GM18861 (cell line): ENCODE results near the gene ABCC8.

ENCODE experiments used
- ATAC-seq: cut with Tn5 transposase; IDR thresholded peaks from one replicate; pipeline ENCODE4 v1.9.1; 2021; ENCODE audit not compliant: unreplicated experiment

ABCC8 gene

GRCh38 chr11:17472467-17472866 is 4.2 kb downstream of the ABCC8 start:
- ATAC-seq: no peak

DNA sequence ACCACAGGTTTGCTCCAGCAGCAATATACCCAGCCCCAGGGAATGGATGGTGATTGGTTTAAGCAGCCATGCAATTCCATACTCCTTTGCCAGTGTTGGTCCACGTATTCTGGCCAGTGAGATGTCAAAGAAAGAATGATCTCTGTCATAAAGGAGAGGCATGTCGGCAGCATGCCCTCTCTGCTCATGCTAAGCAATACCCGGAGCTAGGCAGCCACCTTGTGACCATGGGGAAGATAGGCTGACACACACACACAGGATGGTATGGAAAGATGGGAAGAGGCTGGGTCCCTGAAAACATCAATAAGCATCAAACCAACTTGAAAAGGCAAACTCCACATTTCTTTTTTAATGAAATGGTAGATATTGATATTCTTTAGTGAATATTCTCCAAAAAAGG is 5.1 kb downstream of the ABCC8 start:
- no peak for ATAC-seq

DNA sequence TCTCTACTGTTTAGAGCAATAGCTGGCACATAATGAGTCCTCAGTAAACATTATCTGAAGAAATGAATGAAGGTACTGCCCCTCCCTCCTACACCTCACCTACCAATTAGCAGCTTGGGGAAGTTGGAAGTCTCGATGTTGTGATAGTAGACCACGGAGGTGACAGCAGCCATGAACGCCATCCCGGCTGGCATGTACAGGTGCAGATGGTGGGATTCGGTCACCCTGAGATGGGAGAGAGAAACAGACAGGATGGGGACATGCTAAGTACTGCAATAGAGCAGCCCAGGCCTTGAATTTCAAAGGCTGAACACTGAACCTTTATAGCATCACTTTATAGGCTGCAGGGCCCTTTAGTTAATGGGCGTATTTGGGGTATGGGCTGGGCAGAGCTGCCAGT is 6.6 kb downstream of the ABCC8 start:
- no peak for ATAC-seq

DNA sequence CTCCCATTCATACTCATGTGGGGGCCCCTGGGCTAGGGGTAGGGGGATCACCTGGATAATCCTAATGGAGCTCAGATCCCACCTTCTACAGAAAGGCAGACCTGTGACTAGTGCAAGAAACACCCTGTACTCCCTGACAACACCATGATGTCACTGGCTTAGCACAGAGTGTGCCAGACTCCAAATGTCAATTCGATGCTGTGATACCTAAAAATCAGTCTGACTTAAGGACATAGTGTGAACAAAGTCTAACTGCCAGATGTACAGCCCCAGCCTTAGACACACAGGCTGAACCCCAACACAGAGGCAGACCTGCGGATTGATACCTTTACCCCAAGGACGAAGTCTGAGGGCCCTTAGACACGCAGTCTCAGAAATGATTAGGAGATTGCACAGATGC is 8.5 kb downstream of the ABCC8 start:
- no peak for ATAC-seq

GRCh38 chr11:17463546-17464174 is 13.0 kb downstream of the ABCC8 start:
- no peak for ATAC-seq

DNA sequence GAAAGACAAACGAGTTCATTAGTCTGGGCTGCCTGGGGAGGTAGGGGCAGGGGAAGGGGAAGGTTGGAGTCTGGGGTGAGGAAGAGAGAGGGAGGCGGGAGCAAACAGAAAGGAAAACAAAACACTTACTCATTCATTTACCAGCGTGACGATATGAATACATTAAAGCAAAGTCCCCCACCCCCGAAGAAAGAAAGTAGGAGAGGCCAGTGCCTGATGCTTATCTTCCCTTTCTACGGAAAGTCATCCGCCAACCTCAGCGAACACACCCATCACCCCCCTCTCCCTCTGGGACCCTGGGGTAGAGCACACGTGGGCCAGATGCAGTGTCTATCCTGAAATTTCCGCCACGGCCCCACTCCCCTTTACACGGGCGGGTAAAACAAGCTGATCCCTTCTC is 13.7 kb downstream of the ABCC8 start:
- ATAC-seq: no peak

DNA sequence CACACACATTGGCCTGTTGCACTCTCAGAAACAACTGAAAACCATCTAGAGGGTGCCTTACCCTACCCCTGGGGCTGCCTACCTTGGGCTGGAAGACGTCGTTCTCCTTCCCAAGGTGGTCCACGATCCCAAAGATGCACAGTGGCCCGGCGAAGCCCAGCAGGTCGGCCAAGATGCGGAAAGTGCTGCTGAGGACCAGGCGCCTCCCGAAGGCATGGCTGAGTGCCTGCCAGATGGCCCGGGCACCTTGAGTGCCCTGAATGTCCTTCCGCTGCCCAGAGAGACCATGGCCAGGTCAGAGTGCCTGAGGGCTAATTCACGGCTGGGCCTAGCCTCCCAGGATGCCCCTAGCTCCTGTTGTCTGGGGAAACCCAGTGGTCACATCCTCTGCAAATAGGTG is 16.2 kb downstream of the ABCC8 start:
- ATAC-seq: no peak

DNA sequence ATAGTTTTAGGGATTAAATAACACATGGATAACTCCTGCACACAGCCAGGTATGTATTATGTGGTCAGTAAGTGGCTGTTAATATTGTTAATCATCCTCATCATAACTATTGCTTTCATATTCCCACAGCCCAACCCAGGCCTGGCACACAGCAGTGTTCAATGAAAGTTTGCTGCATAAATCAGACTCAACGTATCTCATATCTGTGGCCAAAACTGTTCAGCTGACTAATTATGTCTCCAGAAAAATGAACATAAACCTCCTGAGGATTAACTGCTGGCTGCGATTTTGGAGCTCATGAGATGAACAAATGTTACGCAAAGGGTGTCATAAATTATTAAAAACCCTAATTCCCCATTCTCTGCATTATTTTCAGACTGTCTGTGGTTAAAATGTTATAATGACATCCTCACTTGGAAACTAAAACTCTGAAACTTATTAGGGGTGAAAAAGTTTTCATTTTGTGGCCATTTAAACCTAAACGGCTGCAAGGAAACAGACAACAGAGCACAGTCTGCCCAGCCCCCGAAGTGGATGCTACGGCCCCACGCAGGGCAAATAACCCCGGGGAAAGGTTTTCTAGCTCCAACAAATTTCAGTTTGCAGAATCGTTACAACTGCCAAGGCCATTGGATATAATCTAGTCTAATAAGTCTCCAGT is 17.3 kb downstream of the ABCC8 start:
- ATAC-seq: no peak

DNA sequence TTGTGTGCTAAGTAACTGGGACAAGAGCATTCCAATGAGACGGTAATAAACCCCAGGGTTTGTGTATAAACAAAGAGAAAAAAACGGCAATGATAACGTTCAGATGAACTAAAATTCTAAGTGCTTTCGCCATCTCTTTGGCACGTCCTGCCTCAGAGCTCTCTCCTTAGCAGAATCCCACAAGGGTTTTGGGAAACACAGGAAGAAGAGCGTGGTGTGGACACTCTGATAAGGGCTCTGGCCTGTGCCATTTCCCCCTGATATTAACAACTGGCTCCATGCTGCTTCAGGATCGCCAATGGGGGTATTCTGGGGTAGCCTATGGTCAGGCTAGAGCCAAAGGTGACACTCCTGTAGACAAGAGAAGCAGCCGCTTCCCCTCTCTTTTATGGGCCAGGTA is 18.4 kb downstream of the ABCC8 start:
- ATAC-seq: no peak

DNA sequence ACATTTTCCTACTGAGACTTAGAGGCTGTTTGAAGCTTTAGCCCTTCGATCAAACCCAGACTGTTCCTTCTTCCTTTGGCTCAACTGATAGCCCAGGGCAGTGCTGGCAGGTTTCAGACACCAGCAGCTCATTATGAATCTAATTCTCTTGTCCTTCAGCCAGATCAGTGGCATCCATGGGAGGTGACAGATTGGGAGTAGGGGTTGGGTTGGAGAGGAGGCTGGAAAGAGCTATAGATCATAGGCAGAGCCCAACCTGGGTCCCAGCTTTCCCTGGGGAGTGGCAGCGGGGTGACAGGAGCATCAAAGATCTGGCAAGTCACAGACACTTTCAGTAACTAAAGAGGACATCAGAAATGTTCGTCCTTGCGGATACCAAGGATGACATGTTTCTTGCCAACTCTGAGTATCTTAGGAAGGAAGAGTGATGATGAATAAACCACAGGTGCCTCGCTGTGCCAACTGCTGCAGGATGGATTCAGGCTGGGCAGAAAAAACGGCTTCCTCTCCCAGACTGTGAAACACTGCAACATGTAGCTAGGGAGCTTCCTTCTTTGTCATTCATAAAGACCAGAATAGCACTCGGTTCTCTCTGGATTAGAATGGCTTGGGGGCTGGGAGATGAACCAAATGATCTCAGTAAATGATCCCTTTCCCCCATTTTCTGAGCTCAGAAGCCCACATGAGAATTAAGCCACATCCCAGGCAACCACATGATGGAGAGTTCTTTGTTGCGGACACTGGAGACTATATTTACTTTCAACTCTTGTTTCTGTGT is 19.1 kb downstream of the ABCC8 start:
- ATAC-seq: no peak

- no peak for ATAC-seq
Observed at GRCh38 chr11:17452668-17453067, 24.0 kb downstream of the ABCC8 start.

GRCh38 chr11:17449158-17449557 is 27.5 kb downstream of the ABCC8 start:
- ATAC-seq: no peak

- ATAC-seq: no peak
Observed at GRCh38 chr11:17446482-17446881, 30.2 kb downstream of the ABCC8 start.

- ATAC-seq: no peak
Observed at GRCh38 chr11:17445240-17445795, 31.3 kb downstream of the ABCC8 start.

- ATAC-seq: no peak
Observed at GRCh38 chr11:17443926-17444690, 32.5 kb downstream of the ABCC8 start.

DNA sequence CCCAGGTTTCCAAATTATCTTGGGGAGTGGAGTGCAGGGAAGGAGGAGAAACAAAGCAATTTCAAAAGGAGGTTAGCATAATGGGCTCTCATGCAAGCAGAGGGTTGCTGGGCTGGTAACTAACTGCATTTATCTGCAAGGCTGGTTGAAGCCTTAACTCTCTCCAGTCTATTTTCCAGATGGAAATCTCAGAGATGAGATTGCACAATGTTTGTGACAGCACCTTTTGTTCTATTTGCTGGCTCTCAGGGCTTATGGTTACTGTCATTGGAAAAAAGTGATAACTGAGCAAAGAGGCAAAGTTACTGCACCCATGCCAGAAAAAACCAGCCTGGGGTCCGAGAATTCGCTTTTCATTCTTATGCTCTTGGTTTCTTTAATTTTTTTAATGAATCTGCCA is 33.2 kb downstream of the ABCC8 start:
- ATAC-seq: no peak

DNA sequence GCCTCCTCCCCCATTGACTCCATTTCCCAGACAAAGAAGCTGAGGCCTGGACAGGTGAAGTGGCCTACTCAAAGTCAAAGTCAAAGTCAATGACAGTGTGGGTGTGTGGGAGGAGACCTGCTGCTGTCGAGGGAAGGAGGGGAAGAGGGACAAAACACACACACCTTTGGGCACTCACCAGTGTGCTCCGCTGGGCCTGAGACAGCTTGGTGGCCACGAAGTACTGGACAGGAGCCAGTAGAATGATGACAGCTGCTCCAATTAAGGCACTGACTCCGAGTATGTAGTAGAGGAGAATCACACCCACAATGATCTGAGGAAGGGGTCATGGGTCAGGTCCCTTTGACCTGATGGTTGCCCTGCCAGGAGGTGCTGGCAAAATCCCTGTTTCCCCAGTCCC is 33.6 kb downstream of the ABCC8 start:
- no peak for ATAC-seq

- no peak for ATAC-seq
Observed at GRCh38 chr11:17439316-17439782, 37.3 kb downstream of the ABCC8 start.

DNA sequence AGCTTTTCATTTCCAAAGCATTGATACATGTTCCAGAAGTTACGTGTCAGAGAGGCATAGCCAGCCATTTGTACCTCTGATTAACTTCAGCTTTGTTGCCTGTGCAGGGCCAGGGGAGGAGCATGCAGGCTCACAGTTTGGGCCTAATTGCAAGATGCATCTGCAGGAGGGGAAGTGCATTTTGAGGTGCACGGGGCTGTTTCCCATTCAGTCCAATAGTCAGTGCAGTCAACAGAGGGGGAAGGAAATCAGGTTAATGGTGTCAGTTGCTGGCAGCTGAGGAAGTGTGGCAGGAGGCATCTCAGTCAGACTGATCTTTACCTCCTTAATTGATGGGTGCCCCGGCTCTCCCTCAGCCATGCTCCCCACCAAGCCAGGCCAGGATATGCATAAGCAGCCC is 39.3 kb downstream of the ABCC8 start:
- ATAC-seq: no peak

DNA sequence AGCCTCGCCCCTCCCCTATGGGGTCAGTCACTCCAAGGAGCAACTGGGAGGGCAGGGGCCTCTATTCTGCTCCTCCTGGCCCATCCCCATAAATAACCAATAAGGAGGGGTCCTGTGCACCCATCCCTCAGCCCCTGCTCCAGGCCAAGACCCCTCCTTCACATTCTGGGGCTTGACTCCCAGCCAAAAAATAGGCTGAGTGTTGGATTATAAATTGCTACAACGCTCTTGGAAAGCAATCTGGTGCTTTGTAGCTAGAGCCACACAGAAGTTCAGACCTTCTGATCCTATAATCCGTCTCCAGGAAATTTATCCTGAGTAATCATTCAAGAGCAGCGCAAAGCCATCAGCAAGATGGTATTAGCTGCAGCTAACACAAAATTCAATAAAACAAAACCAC is 42.5 kb downstream of the ABCC8 start:
- ATAC-seq: no peak

DNA sequence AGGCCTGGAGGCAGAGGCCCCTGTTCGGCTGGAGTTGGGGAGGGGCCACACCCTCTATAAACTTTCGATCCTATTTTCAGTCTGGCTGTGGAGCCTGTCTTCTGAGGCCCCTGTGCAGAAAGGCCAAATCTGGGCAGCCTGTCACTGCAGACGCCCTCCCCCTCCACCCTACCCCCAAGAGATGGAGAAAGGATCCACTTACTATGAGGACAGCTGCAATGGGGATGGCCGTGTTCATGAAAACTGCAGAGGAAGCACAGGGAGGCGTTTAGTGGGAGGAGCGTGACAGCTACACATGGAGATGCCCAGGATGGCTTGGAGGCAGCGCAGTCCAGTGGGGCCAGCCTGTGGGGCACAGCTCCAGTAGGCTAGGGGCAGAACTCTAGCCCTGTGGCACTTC is 44.6 kb downstream of the ABCC8 start:
- no peak for ATAC-seq
